Stimulated activated CD8-positive, alpha-beta memory T cell treated with anti-CD3 and anti-CD28 coated beads, Interleukin-7, amount 100 ng/mL, for 1 hour (primary cell): Measurements from ENCODE around the gene CHCHD6.

ENCODE experiments used
- DNase-seq, 2 donors: peaks; one replicate each; pipeline ENCODE4 v3.0.0-alpha.2; 2020; ENCODE audit warnings: low read depth in 2 of 2

CHCHD6 gene

GRCh38 chr3:126895178-126896066 is 191.4 kb downstream of the CHCHD6 start:
- no peak for DNase-seq

GRCh38 chr3:126896067-126896441 is 192.0 kb downstream of the CHCHD6 start:
- no peak for DNase-seq

GRCh38 chr3:126896968-126897367 is 192.9 kb downstream of the CHCHD6 start:
- DNase-seq = no peak

GRCh38 chr3:126897943-126898342 is 193.9 kb downstream of the CHCHD6 start:
- no peak for DNase-seq

GRCh38 chr3:126900859-126901540 is 197.0 kb downstream of the CHCHD6 start:
- DNase-seq = no peak

- no peak for DNase-seq
Observed at GRCh38 chr3:126901631-126902030, 197.6 kb downstream of the CHCHD6 start.

- no peak for DNase-seq
Observed at GRCh38 chr3:126903521-126903920, 199.5 kb downstream of the CHCHD6 start.

GRCh38 chr3:126907557-126907956 is 203.5 kb downstream of the CHCHD6 start:
- DNase-seq = no peak

GRCh38 chr3:126908752-126909275 is 204.8 kb downstream of the CHCHD6 start:
- no peak for DNase-seq

GRCh38 chr3:126910231-126910630 is 206.2 kb downstream of the CHCHD6 start:
- DNase-seq = no peak

- DNase-seq = peak; percentile 36 to 50
Observed at GRCh38 chr3:126911162-126912026, 207.4 kb downstream of the CHCHD6 start.

- no peak for DNase-seq
Observed at GRCh38 chr3:126912027-126912422, 208.0 kb downstream of the CHCHD6 start.

GRCh38 chr3:126912491-126913195 is 208.6 kb downstream of the CHCHD6 start:
- DNase-seq = no peak

GRCh38 chr3:126913524-126913923 is 209.5 kb downstream of the CHCHD6 start:
- no peak for DNase-seq

- no peak for DNase-seq
Observed at GRCh38 chr3:126914226-126914625, 210.2 kb downstream of the CHCHD6 start.

- DNase-seq = no peak
Observed at GRCh38 chr3:126915015-126915414, 211.0 kb downstream of the CHCHD6 start.

- no peak for DNase-seq
Observed at GRCh38 chr3:126916546-126916945, 212.5 kb downstream of the CHCHD6 start.

GRCh38 chr3:126917232-126917804 is 213.3 kb downstream of the CHCHD6 start:
- DNase-seq = no peak

GRCh38 chr3:126918355-126918821 is 214.3 kb downstream of the CHCHD6 start:
- DNase-seq = no peak

GRCh38 chr3:126921085-126921824 is 217.2 kb downstream of the CHCHD6 start:
- DNase-seq = no peak
